AML-193 (cell line): ENCODE results near the gene AFF3.
"Not testable (repeated sequence)": the region's sequence is repeated elsewhere in the genome, so short reads cannot be mapped to it uniquely, and the experiment has no call there.

Experiments used
- DNase-seq, 2 experiments: peaks; one replicate each; lab custom pipeline; 2025; lab: John Stamatoyannopoulos, UW

Gene AFF3

DNA sequence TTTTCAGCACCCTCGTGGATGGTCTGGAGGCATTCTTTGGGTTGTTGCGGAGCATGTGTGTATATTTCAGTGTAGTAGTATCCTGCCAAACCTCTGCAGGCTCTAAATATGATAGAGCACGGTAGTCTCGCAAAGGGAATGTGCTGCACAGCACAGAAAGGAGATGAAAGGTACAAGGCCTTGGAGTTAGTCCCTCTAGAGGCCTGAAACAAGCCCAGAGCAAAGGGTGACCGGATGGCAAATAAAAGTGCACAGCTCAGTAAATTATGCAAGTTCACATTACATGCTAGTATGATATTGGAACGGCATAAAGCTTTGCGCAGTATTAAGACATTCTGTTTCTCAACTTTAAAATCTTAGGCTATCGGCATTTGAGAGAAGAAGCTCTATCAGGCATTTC, 358.1 kb downstream of the AFF3 start:
- DNase-seq, result no peak

DNA sequence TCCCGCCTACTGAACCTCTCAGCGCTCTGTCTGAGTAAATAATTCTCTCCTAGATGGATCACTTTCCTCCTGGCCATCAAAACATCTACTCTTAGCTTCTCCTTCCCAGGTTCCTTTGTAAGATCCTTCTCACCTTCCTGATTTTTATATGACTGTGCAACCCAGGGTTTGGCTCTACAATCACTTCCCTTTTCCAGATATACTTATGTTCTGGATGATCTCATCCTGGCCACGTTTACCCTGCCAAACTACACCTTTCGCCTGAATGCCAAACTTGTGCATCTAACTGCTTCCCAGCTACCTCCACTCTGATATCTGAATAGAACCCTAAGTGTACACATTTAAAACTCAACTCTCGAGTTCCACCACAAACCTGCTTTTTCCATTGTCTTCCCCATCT, 362.1 kb downstream of the AFF3 start:
- DNase-seq, result no peak

DNA sequence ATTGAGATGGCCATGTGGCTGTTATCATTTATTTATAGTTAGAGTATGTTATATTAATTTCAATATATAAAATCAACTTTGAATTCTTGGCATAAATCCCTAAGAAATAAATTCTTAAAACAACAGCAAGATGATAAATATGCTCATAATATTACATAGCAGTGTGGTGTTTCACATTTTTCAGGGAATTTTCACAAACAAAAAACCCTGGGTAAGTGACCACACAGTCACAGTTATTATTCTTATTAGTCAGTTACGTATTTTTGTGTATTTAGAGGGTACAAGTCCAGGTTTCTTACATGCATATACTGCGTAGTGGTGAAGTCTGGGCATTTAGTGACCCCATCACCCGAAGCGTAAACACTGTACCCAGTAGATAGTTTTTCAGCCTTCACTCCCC, 363.1 kb downstream of the AFF3 start:
- DNase-seq, result no peak

DNA sequence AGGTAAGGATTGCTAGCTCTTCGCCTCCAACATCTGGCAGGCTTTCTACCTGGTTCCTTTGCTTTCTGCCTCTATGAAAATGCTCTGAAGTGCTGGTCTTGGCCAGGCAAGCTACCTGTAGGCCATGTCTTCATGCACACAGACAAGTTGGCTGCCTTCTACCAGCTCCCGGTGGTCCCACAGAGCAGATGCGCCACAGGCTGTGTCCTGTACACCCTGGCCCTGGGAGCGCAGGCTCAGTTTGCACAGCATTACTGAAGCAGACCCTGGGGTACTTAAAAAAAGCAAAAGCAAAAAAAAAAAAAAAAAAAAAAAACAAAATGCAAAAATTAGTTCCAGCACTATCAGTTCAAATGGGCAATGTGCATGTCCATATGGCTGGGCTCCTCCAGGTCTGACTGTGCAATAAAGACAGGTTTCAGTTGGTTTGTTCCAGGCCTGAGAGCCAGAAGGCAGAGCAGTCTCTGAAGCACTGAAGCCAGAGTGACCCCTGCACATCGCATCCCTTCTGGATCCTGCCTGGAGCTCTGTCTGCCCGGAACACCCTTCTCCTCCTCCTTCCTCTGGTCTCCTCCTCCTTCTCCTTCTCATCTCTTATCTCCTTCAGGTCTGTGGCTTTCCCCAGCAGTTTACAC, 364.6 kb downstream of the AFF3 start:
- DNase-seq, result no peak

DNA sequence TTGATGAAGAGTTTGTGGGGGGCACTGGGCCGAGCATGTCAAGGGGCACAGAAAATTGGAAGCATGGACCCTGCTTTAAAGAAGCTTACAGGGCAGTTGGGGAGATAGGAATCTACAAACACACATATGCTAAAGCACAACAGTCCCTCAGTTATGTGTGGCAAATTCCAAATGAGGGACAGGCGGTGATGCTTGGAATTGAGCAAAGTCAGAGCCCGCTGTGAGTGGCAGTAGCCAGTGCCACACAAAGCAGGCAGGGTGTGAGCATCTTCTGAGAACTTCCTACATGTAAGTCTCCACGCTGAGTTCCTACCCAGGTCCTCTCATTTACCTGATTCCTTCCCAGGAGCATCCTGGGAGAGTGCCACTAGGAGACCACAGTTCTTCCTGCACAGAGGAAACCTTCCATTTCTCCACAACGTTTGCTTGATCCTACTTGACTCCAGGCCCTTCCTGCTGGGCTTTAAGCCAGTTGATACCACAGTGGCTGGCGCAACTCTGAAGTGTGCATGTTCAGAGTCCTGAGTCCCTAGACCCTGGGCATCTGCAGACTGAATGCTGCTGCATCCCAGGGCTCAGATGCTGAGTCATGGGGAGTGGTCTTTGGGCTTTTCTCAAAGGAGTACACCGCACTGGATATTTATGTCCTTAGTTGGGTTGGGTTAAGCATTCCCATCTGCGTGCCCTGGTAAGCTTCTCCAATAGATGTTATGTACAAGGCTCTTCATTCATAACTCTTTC, 365.3 kb downstream of the AFF3 start:
- no peak for DNase-seq

DNA sequence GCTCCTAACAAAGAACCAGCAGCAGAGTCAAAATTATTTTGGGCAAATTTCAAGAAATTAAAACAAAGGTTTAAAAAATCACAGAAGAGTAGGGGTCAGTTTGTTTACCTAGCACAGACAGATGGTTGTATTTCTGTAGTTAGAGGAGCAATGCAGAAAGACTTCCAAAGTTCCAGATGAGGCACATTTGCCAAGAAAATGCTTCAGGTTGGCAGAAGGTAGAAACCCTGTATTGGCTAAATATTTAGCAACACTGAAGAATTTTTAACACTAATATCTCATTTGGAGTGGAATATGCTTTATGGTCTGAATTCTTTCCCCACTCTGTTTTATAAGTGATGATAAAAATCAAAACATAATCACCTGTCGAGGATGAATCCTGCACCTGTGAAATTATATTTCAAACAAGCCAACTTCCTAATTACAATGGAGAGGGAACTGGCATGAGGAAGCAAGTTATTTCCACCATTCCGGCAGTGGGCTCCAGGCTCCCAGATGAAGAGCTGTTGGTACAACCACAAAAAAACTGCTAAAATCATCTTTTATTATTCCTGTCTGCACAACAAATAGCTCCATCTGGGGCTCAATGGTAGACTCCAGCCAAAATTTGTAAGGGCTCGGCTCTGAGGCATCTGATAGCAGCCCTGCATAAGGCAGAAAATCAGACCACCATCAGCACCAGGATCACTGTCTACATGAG, 366.0 kb downstream of the AFF3 start:
- no peak for DNase-seq

DNA sequence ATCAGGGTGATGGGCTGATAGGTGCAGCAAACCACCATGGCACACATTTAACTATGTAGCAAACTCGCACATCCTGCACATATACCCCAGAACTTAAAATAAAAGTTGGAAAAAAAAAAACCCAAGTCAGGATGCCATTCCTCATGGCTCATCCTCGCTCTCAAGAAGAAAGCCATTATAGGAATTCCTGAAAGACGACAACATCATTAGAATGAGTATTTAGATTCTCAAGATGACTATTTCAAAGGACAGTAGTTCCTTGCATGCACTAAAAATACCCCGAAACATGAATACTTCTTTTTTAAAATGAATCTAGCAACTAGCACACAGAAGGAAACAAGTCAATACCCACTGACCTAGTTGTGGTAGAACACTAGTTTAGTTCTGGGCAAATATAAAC, 366.8 kb downstream of the AFF3 start:
- DNase-seq, result no peak

DNA sequence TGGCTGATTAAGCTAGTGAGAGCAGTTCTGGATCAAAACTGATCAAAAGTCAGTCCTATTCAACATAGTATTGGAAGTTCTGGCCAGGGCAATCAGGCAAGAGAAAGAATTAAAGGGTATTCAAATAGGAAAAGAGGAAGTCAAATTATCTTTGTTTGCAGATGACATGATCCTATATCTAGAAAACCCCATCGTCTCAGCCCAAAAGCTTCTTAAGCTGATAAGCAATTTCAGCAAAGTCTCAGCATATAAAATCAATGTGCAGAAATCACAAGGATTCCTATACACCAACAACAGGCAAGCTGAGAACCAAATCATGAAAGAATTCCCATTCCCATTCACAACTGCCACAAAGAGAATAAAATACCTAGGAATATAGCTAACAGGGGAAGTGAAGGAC, 368.7 kb downstream of the AFF3 start:
- not testable (repeated sequence) for DNase-seq

DNA sequence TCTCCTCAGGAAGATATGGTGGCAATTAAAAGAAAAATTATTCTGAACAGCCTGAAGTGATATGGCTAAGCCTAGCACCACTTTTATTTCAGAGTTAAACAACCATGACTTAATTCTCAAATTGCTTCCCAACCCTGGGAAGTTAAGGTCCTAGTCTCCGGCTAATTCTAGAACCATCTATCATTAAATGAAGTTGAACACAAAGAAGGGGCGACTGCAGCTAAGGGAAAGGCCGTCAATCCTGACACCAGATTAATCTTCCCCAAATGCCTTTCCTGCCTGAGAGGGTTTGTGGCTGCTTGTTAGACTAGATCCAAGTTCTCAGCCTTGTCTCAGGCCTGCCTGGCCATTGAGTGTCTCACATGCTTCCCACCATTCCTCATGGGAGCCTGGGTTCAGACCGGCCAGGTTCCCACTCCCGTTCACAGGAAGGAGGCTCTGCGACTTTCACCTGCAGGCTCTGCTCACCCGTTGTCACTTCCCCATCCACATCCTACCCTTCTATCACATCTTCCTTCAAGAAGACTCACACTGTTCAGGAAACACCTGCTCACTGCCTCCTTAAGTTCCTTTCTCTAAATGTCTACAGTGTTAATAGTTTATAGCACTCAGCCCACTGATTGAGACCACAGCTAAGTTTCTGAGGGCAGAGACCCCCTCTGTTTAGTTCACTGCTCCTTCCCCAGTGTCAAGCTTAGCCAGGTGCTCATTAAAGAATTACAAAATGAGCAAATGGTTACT, 369.6 kb downstream of the AFF3 start:
- no peak for DNase-seq

DNA sequence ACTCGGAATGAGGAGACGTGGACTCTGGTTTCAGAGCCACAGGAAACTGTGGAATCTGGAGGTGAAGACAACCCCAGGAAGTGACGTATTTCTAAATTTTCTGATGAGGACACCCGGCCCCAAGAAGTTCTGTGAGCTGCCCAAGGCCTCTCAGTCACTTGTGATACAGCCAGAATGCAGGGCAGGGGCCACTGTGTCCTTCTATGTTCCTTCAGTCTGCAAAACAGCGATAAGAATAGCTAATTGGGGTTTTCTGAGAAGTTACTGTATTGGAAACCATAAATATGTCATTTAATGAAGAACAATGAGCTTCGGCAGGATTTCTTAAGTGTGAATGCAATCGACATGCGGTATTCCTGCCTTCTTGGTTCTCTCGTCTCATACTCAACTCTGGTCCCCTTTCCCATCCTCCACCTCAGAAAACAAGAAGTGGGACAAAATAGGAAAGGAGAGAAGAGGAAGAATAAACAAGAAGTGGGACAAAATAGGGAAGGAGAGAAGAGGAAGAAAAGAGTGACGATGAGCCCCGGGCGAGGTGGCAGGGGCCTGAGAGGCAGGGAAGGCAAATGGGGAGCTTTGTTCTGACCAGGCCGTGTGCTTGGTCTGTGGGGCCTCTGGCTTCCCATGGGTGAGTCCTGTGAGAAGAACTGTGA, 370.6 kb downstream of the AFF3 start:
- DNase-seq, result no peak

DNA sequence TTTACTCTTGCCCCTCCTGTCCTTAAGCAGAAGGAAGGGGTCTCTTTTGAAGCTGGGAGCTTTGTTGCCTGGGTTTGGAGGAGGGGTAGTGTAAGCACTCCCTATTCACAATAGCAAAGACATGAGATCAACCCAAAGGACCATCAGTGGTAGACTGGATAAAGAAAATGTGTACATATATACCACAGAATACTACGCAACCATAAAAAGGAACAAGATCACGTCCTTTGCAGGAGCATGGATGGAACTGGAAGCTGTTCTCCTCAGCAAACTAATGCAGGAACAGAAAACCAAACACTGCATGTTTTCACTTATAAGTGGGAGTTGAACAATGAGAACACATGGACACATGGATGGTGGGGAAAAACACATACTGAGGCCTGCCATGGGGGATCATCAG, 371.5 kb downstream of the AFF3 start:
- DNase-seq, result no peak

DNA sequence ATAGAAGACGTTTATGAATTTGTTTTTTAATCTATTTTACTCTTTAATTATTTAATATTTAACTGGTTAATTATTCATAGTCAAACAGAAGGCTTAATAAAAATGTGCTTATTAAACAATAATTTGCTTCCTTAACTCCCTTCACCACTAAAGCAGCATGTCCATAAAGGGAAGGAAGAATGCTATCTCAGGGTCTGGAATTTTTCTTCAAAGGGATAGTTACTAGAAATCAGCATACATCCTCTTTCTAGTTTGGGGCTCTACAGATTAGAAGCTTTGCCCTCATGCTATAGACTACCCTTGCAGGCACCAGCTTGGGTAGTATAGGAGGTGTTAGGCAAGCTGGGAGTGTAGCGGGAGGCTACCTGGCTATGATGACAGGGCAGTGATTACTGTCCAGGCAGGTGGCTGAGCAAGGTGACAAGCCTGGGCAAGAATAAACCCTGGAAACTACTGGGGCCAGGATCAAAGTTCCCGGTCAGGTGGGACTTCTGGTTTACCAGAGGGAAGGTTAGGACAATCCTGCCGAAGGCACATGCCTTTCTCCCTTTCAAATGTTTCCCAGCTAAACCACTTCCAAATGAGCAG, 376.6 kb downstream of the AFF3 start:
- no peak for DNase-seq

DNA sequence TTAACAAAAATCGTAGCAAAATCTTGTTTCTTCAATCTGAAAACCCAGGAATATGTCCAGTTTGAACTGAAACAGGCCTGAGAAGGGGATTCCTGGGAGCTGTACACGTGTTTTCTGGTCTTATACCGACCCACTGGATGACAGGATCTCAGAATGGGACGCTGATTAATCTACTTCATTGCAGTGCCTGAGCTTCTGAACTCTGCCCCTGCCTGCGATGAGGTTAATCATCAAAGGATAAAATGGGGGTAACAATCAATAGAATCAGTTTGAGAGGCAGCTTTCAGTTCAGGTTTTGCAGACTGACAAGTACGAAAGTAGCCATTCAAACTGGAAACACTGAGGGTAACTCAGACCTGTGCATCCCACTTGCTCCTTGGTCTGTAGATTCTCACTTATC, 378.6 kb downstream of the AFF3 start:
- no peak for DNase-seq

DNA sequence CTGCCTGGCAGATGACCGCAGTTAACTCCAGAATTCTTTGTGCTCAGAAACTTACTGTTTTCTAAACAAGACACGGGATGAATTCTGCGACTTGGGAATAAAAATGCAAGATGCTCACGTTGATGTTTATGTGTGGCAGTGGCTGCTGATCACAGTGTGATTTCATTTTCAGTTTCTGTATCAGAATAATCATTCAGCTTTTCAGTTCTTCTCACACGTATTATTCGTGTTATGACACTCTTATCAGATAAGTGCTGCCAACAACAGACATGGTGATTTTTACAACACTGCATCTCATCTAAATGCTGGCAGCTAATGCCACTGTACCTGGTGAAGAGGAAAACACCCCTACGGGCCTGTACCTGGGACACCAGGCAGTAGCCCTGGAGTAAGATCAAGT, 379.7 kb downstream of the AFF3 start:
- DNase-seq, result no peak

DNA sequence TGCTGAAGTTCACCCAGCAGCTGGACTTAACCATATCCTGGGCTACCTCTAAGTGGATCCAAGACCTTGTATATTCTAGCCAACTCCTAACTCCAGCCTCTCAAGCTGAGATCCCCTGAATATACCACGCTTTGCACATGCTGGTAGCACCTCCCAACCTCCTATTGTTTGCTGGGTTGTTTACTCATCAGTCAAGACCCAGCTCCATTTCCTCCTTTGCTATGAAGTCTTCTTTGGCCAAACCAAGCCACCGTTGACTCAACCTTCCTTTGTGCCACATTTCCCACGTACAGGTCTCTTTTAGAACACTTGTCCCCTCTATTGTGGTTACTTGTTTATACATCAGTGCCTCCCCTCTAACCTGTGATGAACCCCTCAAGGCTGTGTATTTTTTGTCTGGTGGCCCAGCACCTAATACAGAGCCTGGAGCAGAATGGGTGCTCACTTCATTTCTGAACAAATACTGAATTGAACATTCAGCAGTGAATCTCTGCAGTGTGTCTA, 384.7 kb downstream of the AFF3 start:
- DNase-seq, result no peak

DNA sequence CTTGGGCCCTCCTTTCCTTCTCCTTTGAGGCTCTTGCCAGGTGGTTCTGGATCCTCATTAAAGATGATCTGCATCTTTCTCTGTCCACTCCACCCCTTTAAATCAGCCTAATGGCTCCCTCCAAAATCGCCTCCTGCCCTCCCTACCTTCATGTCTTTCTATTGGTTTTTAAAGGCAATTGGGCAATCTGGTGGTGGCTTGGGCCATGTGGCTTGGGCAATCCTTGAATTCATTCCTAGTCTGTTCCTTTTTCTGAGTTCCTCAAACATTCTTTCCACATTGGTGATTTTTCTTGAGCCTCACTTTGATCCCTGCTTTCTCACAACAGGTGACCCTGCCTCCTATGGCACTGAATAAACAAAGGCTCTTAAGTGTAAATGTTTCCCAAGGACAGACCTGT, 386.3 kb downstream of the AFF3 start:
- peak; percentile 57 to 64 for DNase-seq

DNA sequence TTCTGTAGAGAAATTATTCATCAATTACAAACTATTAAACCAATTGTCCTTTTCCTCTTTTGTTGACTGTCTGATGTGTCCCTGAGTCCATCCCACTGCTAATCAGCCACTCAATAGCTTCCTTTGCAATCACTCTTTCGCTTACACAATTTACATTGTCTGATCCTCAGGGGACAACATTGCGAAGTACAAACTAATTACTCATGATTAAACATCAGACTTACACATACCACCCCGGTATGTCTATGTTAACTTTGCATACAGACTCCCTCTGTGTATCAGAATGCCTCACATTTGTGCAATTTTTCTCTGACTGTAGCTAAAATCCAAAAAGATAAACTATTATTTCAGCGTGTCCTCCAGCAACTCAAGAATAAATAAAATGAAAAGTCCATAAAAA, 388.2 kb downstream of the AFF3 start:
- DNase-seq, result no peak

DNA sequence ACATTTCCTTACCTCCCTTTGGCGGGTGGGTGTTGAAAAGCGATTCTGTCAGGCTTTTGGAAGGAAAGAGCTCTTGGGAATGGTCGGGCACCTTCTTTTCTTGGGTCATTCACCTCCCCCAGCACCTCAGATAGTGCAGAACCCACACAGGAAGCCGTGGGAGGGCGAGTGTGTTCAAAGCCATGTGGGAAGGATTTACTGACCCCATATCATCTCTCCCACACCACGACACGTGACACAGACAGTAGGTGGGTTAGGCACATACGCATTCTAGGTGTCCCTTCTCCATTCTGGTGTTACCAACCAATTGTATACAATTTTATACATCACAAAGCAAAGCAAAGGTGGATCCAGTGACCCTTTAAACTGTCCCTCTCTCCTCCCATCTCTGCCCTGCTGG, 388.9 kb downstream of the AFF3 start:
- DNase-seq, result no peak

DNA sequence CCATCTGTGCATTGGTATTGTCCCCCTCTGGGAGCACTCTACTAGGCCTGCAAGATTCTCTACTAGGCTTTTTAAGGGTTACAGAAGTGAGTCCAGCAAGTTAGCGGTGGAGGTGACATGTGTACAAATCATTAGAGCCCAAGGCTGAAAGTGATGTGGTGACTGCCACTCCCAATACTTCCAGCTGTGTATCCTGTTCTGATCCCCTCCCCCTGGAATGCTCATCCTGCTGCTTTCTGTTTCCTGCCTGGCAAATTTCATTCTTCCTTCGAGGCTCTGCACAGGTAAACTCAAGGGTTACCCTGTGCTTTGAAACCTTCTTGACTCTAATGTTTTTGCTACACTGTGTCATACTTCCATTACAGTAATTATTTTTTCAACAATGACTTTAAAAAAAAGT, 394.0 kb downstream of the AFF3 start:
- no peak for DNase-seq

DNA sequence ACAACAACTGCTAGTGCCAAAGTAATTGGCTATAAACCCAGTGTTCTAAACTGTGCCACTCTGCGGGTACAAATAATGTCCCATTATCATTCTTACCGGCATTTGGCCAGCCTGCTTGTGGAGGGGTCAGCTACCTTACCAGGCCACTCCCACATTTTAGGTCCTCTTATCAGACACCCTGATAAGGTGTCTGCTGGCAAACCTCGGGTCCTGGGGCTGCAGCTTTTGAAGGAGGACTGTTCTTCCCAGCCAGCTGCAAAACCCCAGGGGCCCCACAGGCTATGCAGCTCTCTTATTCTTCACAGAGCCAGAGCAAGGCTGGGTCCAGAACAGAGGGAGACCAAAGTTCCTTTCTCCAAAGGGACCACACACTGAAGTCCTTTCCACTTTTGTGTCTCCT, 394.5 kb downstream of the AFF3 start:
- no peak for DNase-seq

DNA sequence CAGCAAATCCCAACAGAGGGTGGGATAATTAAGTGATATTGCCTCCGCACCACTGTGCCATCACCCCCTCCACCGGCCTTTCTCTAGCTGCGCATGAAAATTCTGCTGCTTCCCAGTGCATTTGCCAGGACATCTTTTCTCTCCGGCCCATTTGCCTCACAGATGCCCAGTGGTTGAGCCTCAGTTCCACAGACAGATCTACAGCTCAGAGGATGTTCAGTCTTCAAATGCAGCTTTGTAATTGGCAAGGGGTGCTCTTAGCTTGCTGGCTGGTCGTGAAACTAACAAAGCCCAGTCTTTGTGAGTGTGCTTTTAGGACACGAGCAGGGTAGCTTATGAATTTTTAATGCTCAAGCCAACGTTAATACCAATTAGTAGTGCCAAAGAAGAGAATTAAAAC, 399.2 kb downstream of the AFF3 start:
- DNase-seq, result no peak

DNA sequence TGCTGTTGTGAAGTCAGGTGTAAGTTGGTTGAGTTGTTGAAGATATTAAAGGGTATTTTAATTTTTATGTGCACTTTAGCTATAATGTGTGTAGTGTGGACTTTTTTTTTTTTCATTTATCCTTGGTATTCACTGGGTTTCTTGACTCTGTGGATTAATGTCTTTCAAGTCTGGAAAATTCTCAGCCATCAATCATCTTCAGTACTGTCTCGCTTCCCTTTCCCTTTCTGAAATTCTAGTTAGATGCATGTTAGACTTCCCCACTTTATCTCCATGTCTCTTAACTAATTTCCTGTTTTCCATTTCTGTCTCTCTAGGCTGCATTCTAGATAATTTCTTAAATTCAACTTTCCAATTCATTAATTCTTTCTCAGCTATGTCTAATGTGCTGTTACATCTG, 404.9 kb downstream of the AFF3 start:
- DNase-seq, result no peak
